Measurements from ENCODE around the gene PTPRR. TPM values are rescaled to one million over a fixed set of nuclear protein-coding genes. Genes with fewer than 3 reads are reported as not detected.
"Not testable (repeated sequence)": the region's sequence is repeated elsewhere in the genome, so short reads cannot be mapped to it uniquely, and the experiment has no call there.

Gene PTPRR
- polyA plus RNA-seq, 1 donor, result 3.0 TPM

GRCh38 chr12:70828351-70828750, 92.2 kb downstream of the PTPRR start:
- H3K27ac ChIP-seq (ENCODE audit: low read length), result no peak overlapping the region

DNA sequence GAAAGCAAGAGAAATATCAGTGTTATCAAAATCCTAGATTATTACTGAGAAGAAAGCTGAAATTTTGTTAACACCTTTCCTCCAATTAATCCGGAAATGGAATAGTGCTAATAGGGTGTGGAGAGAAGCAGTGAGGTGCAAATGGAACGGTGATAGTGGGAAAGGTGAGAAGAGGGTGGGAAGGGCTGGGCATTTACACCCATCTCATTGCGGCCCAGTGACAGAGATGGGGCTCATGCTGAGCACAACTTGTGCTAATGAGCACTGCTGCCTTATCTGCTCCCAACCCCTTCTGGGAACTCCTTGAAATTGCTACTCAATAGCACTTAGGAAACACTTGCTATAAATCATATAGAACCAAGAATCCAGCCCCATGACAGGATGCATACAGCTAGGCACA, 94.4 kb downstream of the PTPRR start:
- Histone ChIP-seq H3K36me3 (ENCODE audit: control insufficient read depth, insufficient read depth, low read length) (no peaks in the 10 kb centered on the region), H3K9me3 (ENCODE audit: control insufficient read depth, low read depth, low read length) (no peaks in the 10 kb centered on the region), H3K27me3 (ENCODE audit: control insufficient read depth, insufficient read depth, low read length) (no peaks in the 10 kb centered on the region), H3K4me3 (ENCODE audit: low read length) (no peak overlapping the region), H3K27ac (ENCODE audit: low read length) (peak overlapping the region; percentile 16), H3K4me1 (ENCODE audit: control insufficient read depth, insufficient read depth, low read length) (peaks cover 21% of the 10 kb centered on the region)
- WGBS (ENCODE audit: insufficient coverage, low lambda C conversion rate), result 71% methylated on average over 1 of the region's 3 CpGs
- DNase-seq, result peak in 1 of 2 donors; percentile 52

More at GRCh38 chr12:70828351-70828750, 92.2 kb downstream of the PTPRR start:
- Histone ChIP-seq H3K4me3 (ENCODE audit: low read length) (no peak overlapping the region), H3K36me3 (ENCODE audit: control insufficient read depth, insufficient read depth, low read length) (no peaks in the 10 kb centered on the region), H3K9me3 (ENCODE audit: control insufficient read depth, low read depth, low read length) (no peaks in the 10 kb centered on the region), H3K4me1 (ENCODE audit: control insufficient read depth, insufficient read depth, low read length) (peaks cover 32% of the 10 kb centered on the region), H3K27me3 (ENCODE audit: control insufficient read depth, insufficient read depth, low read length) (no peaks in the 10 kb centered on the region)
- WGBS (ENCODE audit: insufficient coverage, low lambda C conversion rate), result 100% methylated on average over 2 of the region's 2 CpGs
- DNase-seq, result no peak

GRCh38 chr12:70824511-70824910, 96.0 kb downstream of the PTPRR start:
- Histone ChIP-seq H3K4me1 (ENCODE audit: control insufficient read depth, insufficient read depth, low read length) (peaks cover 8% of the 10 kb centered on the region), H3K4me3 (ENCODE audit: low read length) (no peak overlapping the region), H3K36me3 (ENCODE audit: control insufficient read depth, insufficient read depth, low read length) (no peaks in the 10 kb centered on the region), H3K27ac (ENCODE audit: low read length) (no peak overlapping the region), H3K9me3 (ENCODE audit: control insufficient read depth, low read depth, low read length) (no peaks in the 10 kb centered on the region), H3K27me3 (ENCODE audit: control insufficient read depth, insufficient read depth, low read length) (no peaks in the 10 kb centered on the region)
- DNase-seq, result no peak
- 40% methylated on average over 1 of the region's 4 CpGs for WGBS (ENCODE audit: insufficient coverage, low lambda C conversion rate)

DNA sequence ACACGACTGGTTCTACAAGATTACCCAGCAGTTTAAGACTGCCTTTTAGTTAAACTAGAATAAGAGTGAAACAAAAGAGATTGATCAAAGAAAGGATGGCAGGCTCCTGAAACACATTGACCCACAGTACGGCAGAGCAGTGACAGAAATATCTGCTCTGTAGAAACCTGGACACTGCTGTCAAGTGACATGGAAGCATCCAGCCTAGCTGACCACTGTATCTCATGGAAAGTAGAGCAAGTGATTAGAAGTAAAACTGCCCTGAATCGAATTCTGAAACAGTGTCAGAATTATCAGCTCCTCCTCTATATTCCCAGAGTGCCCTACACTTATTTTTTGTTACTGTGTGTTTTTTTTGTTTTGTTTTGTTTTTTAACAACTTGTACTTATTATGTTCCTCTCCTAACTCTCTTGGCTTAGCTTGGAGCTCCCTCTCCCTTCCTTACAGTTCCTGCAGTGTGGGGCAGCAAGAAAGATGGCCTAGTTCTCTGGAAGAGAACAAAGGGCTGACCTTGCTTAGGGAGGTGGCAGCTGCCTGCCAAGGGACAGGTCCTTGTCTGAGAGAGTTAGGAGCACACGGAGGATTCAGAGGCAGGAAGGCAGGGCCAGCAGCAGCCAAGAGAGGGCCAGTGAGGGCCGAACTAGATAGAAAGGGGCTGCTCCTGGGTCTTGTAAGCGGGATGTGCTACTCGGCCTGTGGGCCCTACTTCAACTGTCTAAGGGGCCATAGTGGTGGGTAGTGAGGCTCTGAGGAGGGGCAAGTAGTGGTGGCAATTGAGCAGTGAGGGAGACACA, 97.2 kb downstream of the PTPRR start:
- Histone ChIP-seq H3K36me3 (ENCODE audit: control insufficient read depth, insufficient read depth, low read length) (no peaks in the 10 kb centered on the region), H3K9me3 (ENCODE audit: control insufficient read depth, low read depth, low read length) (no peaks in the 10 kb centered on the region), H3K4me1 (ENCODE audit: control insufficient read depth, insufficient read depth, low read length) (peaks cover 8% of the 10 kb centered on the region), H3K27me3 (ENCODE audit: control insufficient read depth, insufficient read depth, low read length) (no peaks in the 10 kb centered on the region), H3K27ac (ENCODE audit: low read length) (no peak overlapping the region), H3K4me3 (ENCODE audit: low read length) (no peak overlapping the region)
- WGBS (ENCODE audit: insufficient coverage, low lambda C conversion rate), result no CpG with 5 or more reads among the region's 7 CpGs
- no peak for DNase-seq

DNA sequence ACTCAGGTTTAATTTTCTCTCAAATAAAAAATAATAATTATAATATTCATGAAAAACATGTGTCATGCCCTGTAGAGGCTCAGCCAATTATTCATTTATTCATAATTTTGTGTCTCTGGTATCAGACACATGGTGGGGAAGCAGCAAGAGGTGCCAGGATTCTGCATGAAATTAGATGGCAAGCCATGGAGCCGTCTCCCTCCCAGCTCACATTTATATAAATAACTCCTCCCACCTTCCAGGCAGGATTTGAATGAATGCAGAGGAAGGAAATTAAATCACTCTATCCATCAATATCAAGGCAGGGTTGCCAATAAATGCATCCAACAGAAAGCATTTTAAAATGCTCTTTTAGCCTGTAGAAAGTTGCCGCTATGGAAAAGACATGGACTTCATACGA, 98.1 kb downstream of the PTPRR start:
- Histone ChIP-seq H3K36me3 (ENCODE audit: control insufficient read depth, insufficient read depth, low read length) (no peaks in the 10 kb centered on the region), H3K27ac (ENCODE audit: low read length) (no peak overlapping the region), H3K4me1 (ENCODE audit: control insufficient read depth, insufficient read depth, low read length) (peaks cover 8% of the 10 kb centered on the region), H3K4me3 (ENCODE audit: low read length) (no peak overlapping the region), H3K9me3 (ENCODE audit: control insufficient read depth, low read depth, low read length) (no peaks in the 10 kb centered on the region), H3K27me3 (ENCODE audit: control insufficient read depth, insufficient read depth, low read length) (no peaks in the 10 kb centered on the region)
- no peak for DNase-seq
- no CpG with 5 or more reads among the region's 3 CpGs for WGBS (ENCODE audit: insufficient coverage, low lambda C conversion rate)

- peak; percentile 44 to 84 for DNase-seq
- Histone ChIP-seq H3K36me3 (ENCODE audit: control insufficient read depth, insufficient read depth, low read length) (no peaks in the 10 kb centered on the region), H3K4me1 (ENCODE audit: control insufficient read depth, insufficient read depth, low read length) (peaks cover 42% of the 10 kb centered on the region), H3K9me3 (ENCODE audit: control insufficient read depth, low read depth, low read length) (peaks cover 4% of the 10 kb centered on the region), H3K27ac (ENCODE audit: low read length) (peak overlapping the region; percentile 64), H3K27me3 (ENCODE audit: control insufficient read depth, insufficient read depth, low read length) (no peaks in the 10 kb centered on the region), H3K4me3 (ENCODE audit: low read length) (no peak overlapping the region)
- 49% methylated on average over 2 of the region's 2 CpGs for WGBS (ENCODE audit: insufficient coverage, low lambda C conversion rate)
Measured at GRCh38 chr12:70815971-70816391, 104.6 kb downstream of the PTPRR start.

DNA sequence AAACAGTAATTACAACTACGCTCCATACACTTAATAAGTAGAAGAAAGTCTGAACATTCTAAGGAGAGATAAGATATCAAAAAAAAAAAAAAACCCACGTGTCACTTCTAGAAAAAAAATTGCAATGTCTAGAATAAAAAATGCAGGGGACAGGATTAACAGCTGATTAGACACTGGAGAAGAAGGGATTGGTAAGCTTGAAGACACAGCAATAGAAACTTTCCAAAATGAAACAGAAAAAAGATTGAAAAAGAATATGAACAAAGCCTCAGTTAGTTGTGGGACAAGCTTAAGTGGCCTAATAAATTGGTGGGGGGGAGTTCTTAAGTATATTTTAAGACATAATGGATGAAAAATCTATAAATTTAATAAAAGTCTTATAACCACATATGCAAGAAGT, 105.5 kb downstream of the PTPRR start:
- H3K4me3 ChIP-seq (ENCODE audit: low read length), result no peak overlapping the region
- WGBS (ENCODE audit: insufficient coverage, low lambda C conversion rate), result 100% methylated on average over 1 of the region's 2 CpGs
- peaks cover 4% of the 10 kb centered on the region for H3K9me3 ChIP-seq (ENCODE audit: control insufficient read depth, low read depth, low read length)
- H3K4me1 ChIP-seq (ENCODE audit: control insufficient read depth, insufficient read depth, low read length), result peaks cover 42% of the 10 kb centered on the region
- H3K27me3 ChIP-seq (ENCODE audit: control insufficient read depth, insufficient read depth, low read length), result no peaks in the 10 kb centered on the region
- H3K27ac ChIP-seq (ENCODE audit: low read length), result peak overlapping the region; percentile 80
- no peaks in the 10 kb centered on the region for H3K36me3 ChIP-seq (ENCODE audit: control insufficient read depth, insufficient read depth, low read length)
- DNase-seq, result no peak

- peak overlapping the region; percentile 80 for H3K27ac ChIP-seq (ENCODE audit: low read length)
- DNase-seq, result peak in 1 of 2 donors; percentile 58
- no peak overlapping the region for H3K4me3 ChIP-seq (ENCODE audit: low read length)
Measured at GRCh38 chr12:70813559-70813958, 107.0 kb downstream of the PTPRR start.

GRCh38 chr12:70812136-70812535, 108.4 kb downstream of the PTPRR start:
- Histone ChIP-seq H3K4me3 (ENCODE audit: low read length) (no peak overlapping the region), H3K27me3 (ENCODE audit: control insufficient read depth, insufficient read depth, low read length) (no peaks in the 10 kb centered on the region), H3K9me3 (ENCODE audit: control insufficient read depth, low read depth, low read length) (peaks cover 4% of the 10 kb centered on the region), H3K27ac (ENCODE audit: low read length) (peak overlapping the region; percentile 83), H3K4me1 (ENCODE audit: control insufficient read depth, insufficient read depth, low read length) (peaks cover 41% of the 10 kb centered on the region), H3K36me3 (ENCODE audit: control insufficient read depth, insufficient read depth, low read length) (no peaks in the 10 kb centered on the region)
- WGBS (ENCODE audit: insufficient coverage, low lambda C conversion rate), result 20% methylated on average over 1 of the region's 3 CpGs
- peak; percentile 90 to 96 for DNase-seq

More at GRCh38 chr12:70813559-70813958, 107.0 kb downstream of the PTPRR start:
- no peaks in the 10 kb centered on the region for H3K36me3 ChIP-seq (ENCODE audit: control insufficient read depth, insufficient read depth, low read length)
- H3K4me1 ChIP-seq (ENCODE audit: control insufficient read depth, insufficient read depth, low read length), result peaks cover 42% of the 10 kb centered on the region
- no CpG with 5 or more reads among the region's 4 CpGs for WGBS (ENCODE audit: insufficient coverage, low lambda C conversion rate)
- H3K9me3 ChIP-seq (ENCODE audit: control insufficient read depth, low read depth, low read length), result peaks cover 4% of the 10 kb centered on the region
- H3K27me3 ChIP-seq (ENCODE audit: control insufficient read depth, insufficient read depth, low read length), result no peaks in the 10 kb centered on the region

GRCh38 chr12:70809887-70810286, 110.7 kb downstream of the PTPRR start:
- H3K4me3 ChIP-seq (ENCODE audit: low read length), result no peak overlapping the region
- peaks cover 32% of the 10 kb centered on the region for H3K4me1 ChIP-seq (ENCODE audit: control insufficient read depth, insufficient read depth, low read length)
- H3K27ac ChIP-seq (ENCODE audit: low read length), result no peak overlapping the region
- H3K36me3 ChIP-seq (ENCODE audit: control insufficient read depth, insufficient read depth, low read length), result no peaks in the 10 kb centered on the region
- no peaks in the 10 kb centered on the region for H3K27me3 ChIP-seq (ENCODE audit: control insufficient read depth, insufficient read depth, low read length)
- WGBS (ENCODE audit: insufficient coverage, low lambda C conversion rate), result 82% methylated on average over 2 of the region's 4 CpGs
- no peak for DNase-seq
- H3K9me3 ChIP-seq (ENCODE audit: control insufficient read depth, low read depth, low read length), result no peaks in the 10 kb centered on the region

- DNase-seq; H3K27me3 ChIP-seq (ENCODE audit: control insufficient read depth, insufficient read depth, low read length); H3K9me3 ChIP-seq (ENCODE audit: control insufficient read depth, low read depth, low read length); H3K4me3 ChIP-seq (ENCODE audit: low read length); H3K27ac ChIP-seq (ENCODE audit: low read length); H3K36me3 ChIP-seq (ENCODE audit: control insufficient read depth, insufficient read depth, low read length): not testable (repeated sequence)
- peaks cover 16% of the 10 kb centered on the region for H3K4me1 ChIP-seq (ENCODE audit: control insufficient read depth, insufficient read depth, low read length)
- WGBS (ENCODE audit: insufficient coverage, low lambda C conversion rate), result no CpG with 5 or more reads among the region's 2 CpGs
Measured at GRCh38 chr12:70807993-70808392, 112.5 kb downstream of the PTPRR start.
